Measurements from ENCODE around the gene ADD1. TPM values are rescaled to one million over a fixed set of nuclear protein-coding genes. Genes with fewer than 3 reads are reported as not detected.

The ADD1 gene
- total RNA-seq, 1 donor from 2014 or later, result 131 TPM

DNA sequence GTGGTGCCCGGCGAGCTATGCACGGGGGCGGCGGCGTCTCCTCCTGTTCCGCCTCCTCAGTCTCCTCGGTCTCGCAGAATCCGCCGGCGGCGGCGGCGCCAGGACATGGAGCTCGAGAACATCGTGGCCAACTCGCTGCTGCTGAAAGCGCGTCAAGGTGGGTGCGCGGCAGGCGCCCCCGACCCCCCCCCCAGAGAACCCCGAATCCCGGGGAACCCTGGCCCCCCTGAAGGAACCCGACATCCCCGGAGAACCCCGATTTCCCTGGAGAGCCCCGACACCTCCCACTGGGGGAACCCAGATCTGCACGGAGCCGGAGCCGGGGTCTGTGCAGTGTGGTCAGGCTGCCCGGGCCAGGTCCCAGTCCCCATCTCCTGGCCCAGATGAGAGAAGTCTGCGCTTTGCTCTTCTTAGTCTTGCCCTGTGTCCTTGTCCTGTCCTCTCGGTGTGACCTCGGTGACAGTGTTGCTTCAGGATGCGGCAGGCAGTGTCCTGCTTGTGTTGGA is 120.4 kb downstream of the ADD1 start:
- Histone ChIP-seq H4K20me1 (ENCODE audit: low read depth) (peaks cover 24% of the 10 kb centered on the region), H3K4me2 (peak overlapping the region; percentile 90), H3K4me1 (peaks cover 6% of the 10 kb centered on the region), H3K27ac (no peak overlapping the region), H2AFZ (replicated peaks) (peak overlapping the region; percentile 97), H3K79me2 (ENCODE audit: low read depth) (peaks cover 30% of the 10 kb centered on the region), H3K27me3 (peaks cover 11% of the 10 kb centered on the region), H3K4me3 (peak overlapping the region; percentile 89), H3K9ac (no peak overlapping the region), H3K36me3 (no peaks in the 10 kb centered on the region), H3K9me3 (ENCODE audit: low read depth) (no peaks in the 10 kb centered on the region), H3F3A (ENCODE audit: low read depth) (peaks cover 33% of the 10 kb centered on the region)
- peaks cover 4% of the 10 kb centered on the region for H3K36me3 Mint-ChIP-seq
- TF ChIP-seq EZH2phosphoT487 (IDR thresholded peaks at IDR 0.05) (peak; percentile 15), EZH2 (IDR thresholded peaks at IDR 0.05) (peak; percentile 35)
- TF ChIP-seq, protein P1, sequence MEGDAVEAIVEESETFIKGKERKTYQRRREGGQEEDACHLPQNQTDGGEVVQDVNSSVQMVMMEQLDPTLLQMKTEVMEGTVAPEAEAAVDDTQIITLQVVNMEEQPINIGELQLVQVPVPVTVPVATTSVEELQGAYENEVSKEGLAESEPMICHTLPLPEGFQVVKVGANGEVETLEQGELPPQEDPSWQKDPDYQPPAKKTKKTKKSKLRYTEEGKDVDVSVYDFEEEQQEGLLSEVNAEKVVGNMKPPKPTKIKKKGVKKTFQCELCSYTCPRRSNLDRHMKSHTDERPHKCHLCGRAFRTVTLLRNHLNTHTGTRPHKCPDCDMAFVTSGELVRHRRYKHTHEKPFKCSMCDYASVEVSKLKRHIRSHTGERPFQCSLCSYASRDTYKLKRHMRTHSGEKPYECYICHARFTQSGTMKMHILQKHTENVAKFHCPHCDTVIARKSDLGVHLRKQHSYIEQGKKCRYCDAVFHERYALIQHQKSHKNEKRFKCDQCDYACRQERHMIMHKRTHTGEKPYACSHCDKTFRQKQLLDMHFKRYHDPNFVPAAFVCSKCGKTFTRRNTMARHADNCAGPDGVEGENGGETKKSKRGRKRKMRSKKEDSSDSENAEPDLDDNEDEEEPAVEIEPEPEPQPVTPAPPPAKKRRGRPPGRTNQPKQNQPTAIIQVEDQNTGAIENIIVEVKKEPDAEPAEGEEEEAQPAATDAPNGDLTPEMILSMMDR (IDR thresholded peaks at IDR 0.05), result no peak
- peaks cover 20% of the 10 kb centered on the region for H3K4me1 Mint-ChIP-seq
- H3K9me3 Mint-ChIP-seq, result no peaks in the 10 kb centered on the region
- DNase-seq (ENCODE audit: low spot score), result peak; percentile 19
- peak overlapping the region; percentile 94 for H3K4me3 Mint-ChIP-seq
- peaks cover 4% of the 10 kb centered on the region for H3K27me3 Mint-ChIP-seq (ENCODE audit: insufficient read depth, low read depth)
- no peak overlapping the region for H3K27ac Mint-ChIP-seq

DNA sequence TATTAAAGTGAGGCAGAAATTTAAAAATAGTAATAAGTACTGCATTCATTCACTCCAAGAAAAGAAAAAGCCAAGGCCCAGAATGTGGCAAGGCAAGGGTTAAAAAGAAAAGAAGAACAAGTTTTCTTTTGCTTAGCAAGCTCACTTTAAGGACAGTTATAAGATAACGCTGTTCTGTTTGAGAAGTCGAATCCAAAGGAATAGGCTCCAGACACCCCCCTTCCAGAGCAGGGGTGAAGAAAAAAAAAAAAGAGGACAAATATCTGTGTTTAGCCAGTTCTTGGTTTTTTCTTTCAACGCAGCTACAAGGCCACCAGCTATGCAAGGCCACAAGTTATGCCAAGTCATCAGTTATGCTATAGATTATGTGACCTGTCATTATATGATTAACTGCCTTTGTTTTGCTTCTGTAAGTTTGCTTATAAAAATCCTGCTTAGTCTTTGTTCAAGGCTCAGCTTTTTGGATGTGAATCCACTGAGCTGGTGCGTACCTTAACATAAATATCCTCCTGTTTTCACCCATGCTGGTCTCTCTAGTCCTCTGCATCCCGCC is 121.1 kb downstream of the ADD1 start:
- no peak overlapping the region for H3K27ac Mint-ChIP-seq
- H3K9ac ChIP-seq, result no peak overlapping the region

DNA sequence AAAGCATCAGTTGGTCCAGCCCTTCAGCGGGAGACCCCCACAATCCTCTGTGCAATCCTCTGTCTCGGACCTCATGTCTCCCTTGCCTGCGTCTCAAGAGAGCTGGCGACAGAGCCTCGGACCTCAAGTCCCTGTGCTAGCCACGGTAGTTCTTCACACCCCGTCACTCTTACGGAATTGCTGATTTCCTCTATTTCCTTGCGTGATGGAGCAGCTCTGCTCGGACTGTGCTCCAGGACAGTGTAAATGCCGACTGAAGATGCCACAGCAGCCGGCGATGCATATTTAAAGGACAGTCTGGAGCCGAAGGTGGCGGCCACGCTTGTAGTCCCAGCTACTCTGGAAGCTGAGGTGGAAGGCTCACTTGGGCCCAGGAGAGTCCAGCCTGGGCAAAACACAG is 121.6 kb downstream of the ADD1 start:
- peaks cover 26% of the 10 kb centered on the region for H3F3A ChIP-seq (ENCODE audit: low read depth)
- no peak overlapping the region for H2AFZ ChIP-seq (replicated peaks)
- Mint-ChIP-seq H3K4me1 (peaks cover 20% of the 10 kb centered on the region), H3K4me3 (peak overlapping the region; percentile 94), H3K27ac (no peak overlapping the region), H3K27me3 (ENCODE audit: insufficient read depth, low read depth) (peaks cover 4% of the 10 kb centered on the region), H3K36me3 (no peaks in the 10 kb centered on the region), H3K9me3 (no peaks in the 10 kb centered on the region)
- no peak for TF ChIP-seq EZH2 (IDR thresholded peaks at IDR 0.05)
- H3K9ac ChIP-seq, result no peak overlapping the region
- peaks cover 21% of the 10 kb centered on the region for H3K79me2 ChIP-seq (ENCODE audit: low read depth)
- DNase-seq (ENCODE audit: low spot score), result no peak
- H3K4me2 ChIP-seq, result no peak overlapping the region
- no peak overlapping the region for H3K27ac ChIP-seq
- H3K4me1 ChIP-seq, result peaks cover 6% of the 10 kb centered on the region
- H3K9me3 ChIP-seq (ENCODE audit: low read depth), result no peaks in the 10 kb centered on the region
- no peak overlapping the region for H3K4me3 ChIP-seq
- peaks cover 11% of the 10 kb centered on the region for H3K27me3 ChIP-seq
- peaks cover 17% of the 10 kb centered on the region for H4K20me1 ChIP-seq (ENCODE audit: low read depth)
- no peaks in the 10 kb centered on the region for H3K36me3 ChIP-seq

More for the DNA sequence above, 121.1 kb downstream of the ADD1 start:
- H3K79me2 ChIP-seq (ENCODE audit: low read depth), result peaks cover 25% of the 10 kb centered on the region
- peak overlapping the region; percentile 89 for H3K4me3 ChIP-seq
- H2AFZ ChIP-seq (replicated peaks), result no peak overlapping the region
- Mint-ChIP-seq H3K4me1 (peaks cover 20% of the 10 kb centered on the region), H3K36me3 (no peaks in the 10 kb centered on the region), H3K27me3 (ENCODE audit: insufficient read depth, low read depth) (peaks cover 4% of the 10 kb centered on the region), H3K9me3 (no peaks in the 10 kb centered on the region), H3K4me3 (peak overlapping the region; percentile 94)
- peaks cover 21% of the 10 kb centered on the region for H4K20me1 ChIP-seq (ENCODE audit: low read depth)
- H3K4me2 ChIP-seq, result peak overlapping the region; percentile 90
- peaks cover 6% of the 10 kb centered on the region for H3K4me1 ChIP-seq
- H3F3A ChIP-seq (ENCODE audit: low read depth), result peaks cover 30% of the 10 kb centered on the region
- H3K27me3 ChIP-seq, result peaks cover 11% of the 10 kb centered on the region
- no peak overlapping the region for H3K27ac ChIP-seq
- DNase-seq (ENCODE audit: low spot score), result no peak
- no peaks in the 10 kb centered on the region for H3K36me3 ChIP-seq
- no peaks in the 10 kb centered on the region for H3K9me3 ChIP-seq (ENCODE audit: low read depth)
- TF ChIP-seq EZH2 (IDR thresholded peaks at IDR 0.05) (no peak), EZH2phosphoT487 (IDR thresholded peaks at IDR 0.05) (no peak)

DNA sequence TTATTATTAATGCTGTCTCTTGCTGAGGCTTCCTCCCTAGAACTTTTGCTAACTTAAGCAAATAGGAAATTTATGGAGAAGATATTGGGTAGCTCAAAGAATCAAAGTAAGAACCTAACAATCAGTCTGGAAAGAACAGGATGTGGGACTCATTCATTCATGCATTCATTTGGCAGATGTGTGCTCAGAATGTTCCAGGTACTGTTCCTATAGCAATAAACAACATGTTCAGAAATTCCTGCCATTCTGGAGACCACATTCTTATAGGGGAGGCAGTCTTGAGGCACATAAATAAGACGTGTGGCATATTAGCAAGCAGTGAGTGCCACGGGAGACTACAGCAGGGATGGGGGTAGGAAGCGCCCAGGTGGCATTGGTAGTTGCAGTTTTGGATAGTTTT is 124.7 kb downstream of the ADD1 start:
- Histone ChIP-seq H4K20me1 (ENCODE audit: low read depth) (no peaks in the 10 kb centered on the region), H3K9ac (no peak overlapping the region), H3F3A (ENCODE audit: low read depth) (no peaks in the 10 kb centered on the region), H3K36me3 (no peaks in the 10 kb centered on the region), H3K4me3 (no peak overlapping the region), H3K4me2 (no peak overlapping the region), H2AFZ (replicated peaks) (no peak overlapping the region), H3K27ac (no peak overlapping the region), H3K9me3 (ENCODE audit: low read depth) (no peaks in the 10 kb centered on the region), H3K27me3 (peaks cover 11% of the 10 kb centered on the region), H3K4me1 (no peaks in the 10 kb centered on the region), H3K79me2 (ENCODE audit: low read depth) (no peaks in the 10 kb centered on the region)
- Mint-ChIP-seq H3K9me3 (no peaks in the 10 kb centered on the region), H3K4me1 (peaks cover 7% of the 10 kb centered on the region), H3K27me3 (ENCODE audit: insufficient read depth, low read depth) (peaks cover 4% of the 10 kb centered on the region), H3K27ac (no peak overlapping the region), H3K36me3 (no peaks in the 10 kb centered on the region), H3K4me3 (no peak overlapping the region)
- TF ChIP-seq EZH2phosphoT487 (IDR thresholded peaks at IDR 0.05), result no peak
- TF ChIP-seq, protein P1 (IDR thresholded peaks at IDR 0.05), result no peak
- no peak for TF ChIP-seq EZH2 (IDR thresholded peaks at IDR 0.05)
- no peak for DNase-seq (ENCODE audit: low spot score)

All from neural progenitor cell (in vitro differentiated cells).